H9 (cell line): Measurements from ENCODE around the gene ARID5A. TPM values are rescaled to one million over a fixed set of nuclear protein-coding genes. Genes with fewer than 3 reads are reported as not detected.

Experiments
- DNase-seq: peaks from one replicate; pipeline ENCODE4 v3.0.0-alpha.2; 2017
- H2AFZ ChIP-seq: one replicate; pipeline ENCODE4 v1.6.1; 2013; ENCODE audit warnings: mild to moderate bottlenecking, low read length, control low read depth, moderate library complexity
- H2AK5ac ChIP-seq: 2 replicates; pipeline ENCODE4 v1.6.1; 2013; ENCODE audit warnings: low read length, control low read depth, mixed read lengths; ENCODE audit not compliant: insufficient read length
- H2BK120ac ChIP-seq: one replicate; pipeline ENCODE4 v1.6.1; 2013; ENCODE audit warnings: low read depth, mild to moderate bottlenecking, low read length, control low read depth, inconsistent platforms; ENCODE audit not compliant: poor library complexity, severe bottlenecking
- H2BK12ac ChIP-seq: 2 replicates; pipeline ENCODE4 v1.6.1; 2013; ENCODE audit warnings: low read length, control low read depth, mixed read lengths, low read depth; ENCODE audit not compliant: insufficient read length
- H2BK15ac ChIP-seq: 2 replicates; pipeline ENCODE4 v1.6.1; 2013; ENCODE audit warnings: low read depth, low read length, control low read depth
- H2BK20ac ChIP-seq: one replicate; pipeline ENCODE4 v1.6.1; 2013; ENCODE audit warnings: low read depth, mild to moderate bottlenecking, low read length, control low read depth, inconsistent platforms; ENCODE audit not compliant: poor library complexity, severe bottlenecking
- H2BK5ac ChIP-seq: 2 replicates; pipeline ENCODE4 v1.6.1; 2013; ENCODE audit warnings: low read length, control low read depth, mixed read lengths; ENCODE audit not compliant: insufficient read length
- H3K14ac ChIP-seq: 2 replicates; pipeline ENCODE4 v1.6.1; 2013; ENCODE audit warnings: low read length, control low read depth; ENCODE audit not compliant: insufficient read depth
- H3K18ac ChIP-seq: 2 replicates; pipeline ENCODE4 v1.6.1; 2013; ENCODE audit warnings: low read depth, mild to moderate bottlenecking, mixed read lengths, low read length, control low read depth; ENCODE audit not compliant: insufficient read length
- H3K23ac ChIP-seq: 2 replicates; pipeline ENCODE4 v1.6.1; 2013; ENCODE audit warnings: low read length, control low read depth, mixed read lengths, low read depth; ENCODE audit not compliant: insufficient read length
- H3K23me2 ChIP-seq: 2 replicates; pipeline ENCODE4 v1.6.1; 2013; ENCODE audit warnings: low read depth, mild to moderate bottlenecking, mixed read lengths, low read length, control low read depth; ENCODE audit not compliant: insufficient read length, poor library complexity, severe bottlenecking
- H3K27ac ChIP-seq: 2 replicates; pipeline ENCODE4 v1.5.1; 2013; ENCODE audit warnings: low read length, control low read depth, mixed read lengths, low read depth; ENCODE audit not compliant: insufficient read length
- H3K27me3 ChIP-seq: 2 replicates; pipeline ENCODE4 v1.6.1; 2013; ENCODE audit warnings: low read length, control low read depth, inconsistent platforms; ENCODE audit not compliant: insufficient read depth
- H3K4ac ChIP-seq: 2 replicates; pipeline ENCODE4 v1.6.1; 2013; ENCODE audit warnings: low read depth, mild to moderate bottlenecking, control low read depth, inconsistent platforms, low read length, moderate library complexity
- H3K4me1 ChIP-seq: 2 replicates; pipeline ENCODE4 v1.6.1; 2013; ENCODE audit warnings: low read length, control low read depth, inconsistent platforms; ENCODE audit not compliant: insufficient read depth
- H3K4me2 ChIP-seq: 2 replicates; pipeline ENCODE4 v1.6.1; 2013; ENCODE audit warnings: low read length, control low read depth, mixed read lengths; ENCODE audit not compliant: insufficient read length, insufficient read depth
- H3K56ac ChIP-seq: 2 replicates; pipeline ENCODE4 v1.6.1; 2013; ENCODE audit warnings: low read depth, mild to moderate bottlenecking, mixed read lengths, low read length, control low read depth; ENCODE audit not compliant: insufficient read length
- H3K79me1 ChIP-seq: 2 replicates; pipeline ENCODE4 v1.6.1; 2013; ENCODE audit warnings: low read depth, mild to moderate bottlenecking, moderate library complexity, low read length, control low read depth, inconsistent platforms; ENCODE audit not compliant: insufficient read depth, poor library complexity, severe bottlenecking
- H3K79me2 ChIP-seq: 2 replicates; pipeline ENCODE4 v1.6.1; 2013; ENCODE audit warnings: low read length, control low read depth, inconsistent platforms; ENCODE audit not compliant: insufficient read depth
- H3K9ac ChIP-seq: 2 replicates; pipeline ENCODE4 v1.6.1; 2013; ENCODE audit warnings: low read length, control low read depth, mixed read lengths; ENCODE audit not compliant: insufficient read length; ENCODE audit errors: extremely low read depth
- H3K9me3 ChIP-seq: one replicate; pipeline ENCODE4 v1.6.1; 2013; ENCODE audit warnings: low read depth, low read length, inconsistent platforms; ENCODE audit not compliant: control insufficient read depth
- H3T11ph ChIP-seq: one replicate; pipeline ENCODE4 v1.6.1; 2013; ENCODE audit warnings: mild to moderate bottlenecking, low read length, control low read depth, inconsistent platforms
- H4K20me1 ChIP-seq: one replicate; pipeline ENCODE4 v1.6.1; 2013; ENCODE audit not compliant: control insufficient read depth, insufficient read length, insufficient read depth
- H4K5ac ChIP-seq: 2 replicates; pipeline ENCODE4 v1.6.1; 2013; ENCODE audit warnings: low read depth, mild to moderate bottlenecking, mixed read lengths, low read length, control low read depth; ENCODE audit not compliant: insufficient read length
- H4K8ac ChIP-seq: replicated peaks from 2 replicates; pipeline ENCODE4 v1.6.1; 2013; ENCODE audit warnings: low read length, control low read depth, mixed read lengths, low read depth; ENCODE audit not compliant: insufficient read length
- H4K91ac ChIP-seq: 2 replicates; pipeline ENCODE4 v1.6.1; 2013; ENCODE audit warnings: low read depth, mild to moderate bottlenecking, moderate library complexity, mixed read lengths, low read length, control low read depth; ENCODE audit not compliant: insufficient read length
- H3K27ac Mint-ChIP-seq, 3 experiments: 2 replicates in 2 of 3; 3 replicates in 1 of 3; pipeline ENCODE4 v1.8.0; 2020 to 2021; ENCODE audit warnings: mixed read lengths in 3 of 3, mild to moderate bottlenecking in 1 of 3, moderate library complexity in 1 of 3
- H3K27me3 Mint-ChIP-seq: 2 replicates; pipeline ENCODE4 v1.8.0; 2021; ENCODE audit warnings: low read depth, mild to moderate bottlenecking, moderate library complexity, mixed read lengths
- H3K36me3 Mint-ChIP-seq, 3 experiments: 2 replicates in 2 of 3; 3 replicates in 1 of 3; pipeline ENCODE4 v1.8.0; 2020 to 2021; ENCODE audit warnings: low read depth in 3 of 3, mixed read lengths in 3 of 3; ENCODE audit not compliant: insufficient read depth in 1 of 3
- H3K4me1 Mint-ChIP-seq, 2 experiments: 2 replicates each; pipeline ENCODE4 v1.8.0; 2020; ENCODE audit warnings: mixed read lengths in 2 of 2
- H3K4me3 Mint-ChIP-seq, 2 experiments: 2 replicates in 1 of 2; 3 replicates in 1 of 2; pipeline ENCODE4 v1.8.0; 2020 to 2021; ENCODE audit warnings: mild to moderate bottlenecking in 2 of 2, mixed read lengths in 2 of 2, moderate library complexity in 1 of 2
- H3K9me3 Mint-ChIP-seq, 2 experiments: 2 replicates in 1 of 2; 3 replicates in 1 of 2; pipeline ENCODE4 v1.8.0; 2020; ENCODE audit warnings: mild to moderate bottlenecking in 2 of 2, mixed read lengths in 2 of 2, moderate library complexity in 1 of 2
- CTCF ChIP-seq: fragments of 200-600 bp; sonication (generic); conservative IDR thresholded peaks from 3 replicates; pipeline ENCODE4 v1.8.0; 2021; ENCODE audit warnings: antibody characterized with exemption, mild to moderate bottlenecking
- WGBS: extraction: QIAGEN DNeasy Blood & Tissue Kit; methylation state at CpG from one replicate; pipeline ENCODE4 v1.1.7; 2013; ENCODE audit warnings: missing lambda C conversion rate, low lambda C conversion rate, mixed read lengths; ENCODE audit not compliant: insufficient read length; ENCODE audit errors: extremely low coverage; 5-methylcytosine and 5-hydroxymethylcytosine counted together
- total RNA-seq: library from RNA; stranded (reverse); gene quantifications from 2 replicates; pipeline ENCODE4 v1.2.1, GENCODE V29; 2021

The ARID5A gene
- total RNA-seq, 1 experiment from 2014 or later = 4.5 TPM

- Histone ChIP-seq H2AFZ (no peak overlapping the region), H3K14ac (no peak overlapping the region), H3K27me3 (no peaks in the 10 kb centered on the region), H3K56ac (no peak overlapping the region), H4K91ac (no peak overlapping the region), H3T11ph (no peak overlapping the region), H3K27ac (no peak overlapping the region), H3K4me2 (no peak overlapping the region), H3K23me2 (no peaks in the 10 kb centered on the region), H2AK5ac (no peak overlapping the region), H3K9ac (no peak overlapping the region), H3K23ac (no peak overlapping the region), H4K5ac (no peak overlapping the region), H3K18ac (no peak overlapping the region), H3K79me1 (no peaks in the 10 kb centered on the region), H2BK15ac (no peak overlapping the region), H2BK20ac (no peak overlapping the region), H3K4me1 (no peaks in the 10 kb centered on the region), H3K79me2 (no peaks in the 10 kb centered on the region), H2BK12ac (no peak overlapping the region), H3K9me3 (no peaks in the 10 kb centered on the region), H2BK5ac (no peak overlapping the region), H4K20me1 (no peaks in the 10 kb centered on the region), H4K8ac (no peak overlapping the region), H3K4ac (no peak overlapping the region), H2BK120ac (no peak overlapping the region)
- no CpG with 5 or more reads among the region's 5 CpGs for WGBS
- DNase-seq = no peak
- peaks cover 4 to 5% of the 10 kb centered on the region in 2 experiments; a peak in 3 of 5 replicates for H3K9me3 Mint-ChIP-seq
- H3K36me3 Mint-ChIP-seq = peaks cover 4 to 10% (median 5%) of the 10 kb centered on the region in 3 experiments
- no peak overlapping the region for H3K27ac Mint-ChIP-seq
- peaks cover 11 to 20% of the 10 kb centered on the region in 2 experiments for H3K4me1 Mint-ChIP-seq
- H3K4me3 Mint-ChIP-seq = peak overlapping the region in 1 of 2 experiments; percentile 51; a peak in 1 of 5 replicates
- TF ChIP-seq CTCF = no peak
- H3K27me3 Mint-ChIP-seq = peaks cover 29% of the 10 kb centered on the region
Measured at GRCh38 chr2:96546321-96546720, 9.8 kb downstream of the ARID5A start.
